HG02642 (cell line): ENCODE measurements around the gene ARVCF.

Experiments
- ATAC-seq: cut with Tn5 transposase; IDR thresholded peaks from one replicate; pipeline ENCODE4 v1.9.1; 2021; ENCODE audit warnings: mild to moderate bottlenecking; ENCODE audit not compliant: unreplicated experiment, poor library complexity

The ARVCF gene

DNA sequence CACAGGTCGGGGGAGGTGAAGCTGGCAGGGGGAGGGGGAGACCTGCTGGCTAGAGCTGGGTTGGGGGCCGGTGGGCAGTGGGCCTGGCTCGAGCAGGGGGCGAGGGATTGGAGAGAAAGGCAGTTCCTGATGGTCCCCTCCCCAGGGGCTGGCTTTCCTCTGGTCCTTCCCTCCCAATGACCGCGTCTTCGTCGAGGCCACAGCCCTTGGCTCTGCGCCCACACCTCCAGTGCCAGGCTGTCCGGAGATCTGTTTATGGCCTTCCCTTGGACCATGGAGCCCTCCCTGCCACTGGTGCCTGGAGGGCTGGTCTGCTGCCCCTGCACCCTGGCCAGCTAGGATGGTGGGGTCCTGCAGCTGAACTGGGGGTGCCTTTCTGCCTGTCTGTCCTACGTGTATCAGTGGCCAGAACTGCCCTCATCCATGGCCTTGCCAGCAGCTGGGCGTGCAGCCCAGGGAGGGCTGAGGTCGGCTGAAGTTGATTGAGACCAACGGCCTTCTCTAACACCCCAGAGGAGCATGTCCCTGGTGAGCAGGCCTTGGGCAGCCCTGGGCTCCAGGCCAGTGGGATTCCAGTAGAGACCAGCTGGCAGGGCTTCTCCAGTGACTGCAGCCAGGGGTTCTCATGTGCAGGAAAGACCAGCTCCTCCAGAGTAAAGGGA is 16.6 kb upstream of the ARVCF start:
- ATAC-seq: no peak

DNA sequence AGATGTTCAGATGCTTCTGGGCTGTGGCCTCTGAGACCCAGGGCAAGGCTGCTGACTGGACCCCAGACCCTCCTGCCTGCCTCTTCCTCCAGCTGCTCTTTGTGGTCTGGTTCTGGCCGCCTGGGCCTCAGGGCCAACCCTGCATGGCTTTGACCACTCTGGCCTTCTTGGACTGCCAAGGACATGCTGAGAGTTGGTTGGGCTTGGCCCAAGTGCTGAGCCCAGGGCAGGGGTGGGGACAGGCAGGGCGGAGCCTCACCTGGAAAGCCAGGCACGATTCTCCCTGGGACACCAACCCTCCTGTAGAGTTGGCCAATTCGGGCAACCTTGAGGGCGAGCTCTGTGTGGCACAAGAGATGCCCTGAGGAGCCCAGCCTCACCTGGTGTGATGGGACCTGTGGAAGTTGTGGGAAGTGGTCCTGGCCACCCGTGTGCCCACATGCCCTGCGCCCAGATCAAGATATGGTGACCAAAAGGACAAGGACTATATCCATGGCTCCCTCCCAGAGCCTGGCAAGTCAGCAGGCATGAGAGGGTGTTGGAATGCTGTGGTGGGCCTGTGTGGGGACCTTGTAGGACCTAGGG is 15.9 kb upstream of the ARVCF start:
- ATAC-seq: no peak

DNA sequence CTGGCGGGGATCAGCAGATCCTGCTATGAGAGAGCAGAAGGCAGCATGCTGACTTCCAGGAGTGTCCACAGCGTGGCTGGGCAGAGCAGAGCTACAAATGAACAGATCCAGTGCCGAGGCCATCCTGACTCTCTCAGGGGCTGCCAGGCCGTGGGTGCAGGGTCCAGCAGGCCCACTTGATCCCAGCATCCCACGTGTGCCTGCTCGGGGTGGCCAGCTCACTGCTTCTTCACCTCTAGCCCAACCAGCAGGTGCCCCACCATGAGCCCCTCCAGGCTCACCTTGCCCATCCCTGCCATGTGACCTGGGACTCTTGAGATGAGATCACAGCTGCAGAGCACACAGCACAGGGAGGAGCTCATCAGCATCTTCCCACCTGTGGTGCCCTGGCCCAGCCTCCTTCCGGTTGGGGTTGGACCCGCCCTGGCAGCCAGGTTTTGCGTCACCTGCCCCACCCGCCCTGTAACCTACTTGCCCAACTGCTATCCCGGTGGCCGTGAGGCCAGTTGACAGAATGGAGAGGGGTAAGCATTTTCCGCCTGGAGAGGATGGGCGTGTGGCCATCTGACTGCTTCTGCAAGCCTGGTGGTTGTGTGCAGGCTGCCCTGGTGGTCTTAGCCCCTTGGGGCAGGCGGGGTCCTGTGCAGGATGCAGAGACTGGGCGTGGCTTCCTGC is 15.2 kb upstream of the ARVCF start:
- no peak for ATAC-seq

DNA sequence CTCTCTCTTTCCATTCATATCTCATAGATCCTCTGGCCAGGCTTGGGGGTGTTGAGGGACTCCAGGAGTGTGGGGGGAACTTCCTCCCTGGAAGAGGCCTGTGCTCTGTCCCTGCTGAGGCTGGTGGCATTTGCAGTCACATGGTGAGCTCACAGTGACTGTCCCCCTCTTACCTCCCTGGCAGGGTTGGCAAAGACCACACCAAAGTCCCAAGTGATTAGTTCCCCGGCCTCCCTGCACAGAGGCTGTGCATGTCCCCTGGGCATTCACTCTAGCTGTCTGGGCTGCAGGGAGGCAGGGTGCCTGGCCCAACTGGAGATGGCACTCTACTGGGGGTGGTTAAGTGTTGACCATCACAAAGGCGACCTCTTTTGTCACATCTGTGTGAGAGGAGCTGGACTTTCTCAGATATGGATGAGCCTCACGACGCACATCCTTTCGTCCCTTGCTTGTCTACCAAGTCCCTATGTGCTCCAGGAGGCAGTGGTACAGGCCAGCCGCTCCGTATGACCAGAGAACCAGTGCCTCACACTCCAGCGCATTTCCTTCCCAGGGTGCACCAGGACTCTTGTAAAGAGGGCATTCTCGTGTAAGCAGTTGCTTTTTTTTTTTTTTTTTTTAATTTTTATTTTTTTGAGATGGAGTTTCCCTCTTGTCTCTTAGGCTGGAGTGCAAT is 13.1 kb upstream of the ARVCF start:
- no peak for ATAC-seq

DNA sequence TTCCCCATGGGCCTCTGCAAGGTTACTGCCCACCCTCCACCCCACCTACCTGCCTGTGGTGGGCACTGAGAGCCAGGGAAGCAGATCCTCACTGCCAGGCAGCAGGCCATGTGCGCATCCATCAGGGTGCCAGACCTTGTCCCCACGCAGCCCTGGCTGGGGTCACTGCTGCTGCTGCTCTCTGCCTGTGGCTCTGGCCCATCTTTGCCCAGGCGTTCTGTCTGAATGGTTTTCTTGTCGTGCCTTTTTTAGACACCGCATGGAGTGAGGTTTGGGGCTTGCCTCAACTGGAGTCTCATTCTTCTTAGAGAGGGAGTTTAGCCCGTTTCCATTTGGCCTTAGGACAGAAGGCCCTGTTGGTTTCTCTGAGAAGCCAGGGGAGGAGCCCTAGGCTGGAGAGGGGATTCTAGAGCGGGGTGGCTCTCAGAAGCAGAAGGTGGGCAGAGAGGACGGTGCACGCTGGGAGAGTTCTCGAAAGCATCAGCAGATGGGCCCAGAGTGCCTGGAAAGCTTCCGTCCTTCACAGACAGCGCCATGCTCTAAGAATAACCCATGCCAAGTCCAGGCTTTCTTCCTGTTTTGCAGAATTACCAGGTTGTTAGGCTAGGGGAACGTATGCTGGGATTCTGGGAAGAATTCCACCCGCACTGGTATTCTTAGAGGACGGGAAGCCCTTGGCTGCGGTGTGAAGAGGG is 12.4 kb upstream of the ARVCF start:
- ATAC-seq: no peak

DNA sequence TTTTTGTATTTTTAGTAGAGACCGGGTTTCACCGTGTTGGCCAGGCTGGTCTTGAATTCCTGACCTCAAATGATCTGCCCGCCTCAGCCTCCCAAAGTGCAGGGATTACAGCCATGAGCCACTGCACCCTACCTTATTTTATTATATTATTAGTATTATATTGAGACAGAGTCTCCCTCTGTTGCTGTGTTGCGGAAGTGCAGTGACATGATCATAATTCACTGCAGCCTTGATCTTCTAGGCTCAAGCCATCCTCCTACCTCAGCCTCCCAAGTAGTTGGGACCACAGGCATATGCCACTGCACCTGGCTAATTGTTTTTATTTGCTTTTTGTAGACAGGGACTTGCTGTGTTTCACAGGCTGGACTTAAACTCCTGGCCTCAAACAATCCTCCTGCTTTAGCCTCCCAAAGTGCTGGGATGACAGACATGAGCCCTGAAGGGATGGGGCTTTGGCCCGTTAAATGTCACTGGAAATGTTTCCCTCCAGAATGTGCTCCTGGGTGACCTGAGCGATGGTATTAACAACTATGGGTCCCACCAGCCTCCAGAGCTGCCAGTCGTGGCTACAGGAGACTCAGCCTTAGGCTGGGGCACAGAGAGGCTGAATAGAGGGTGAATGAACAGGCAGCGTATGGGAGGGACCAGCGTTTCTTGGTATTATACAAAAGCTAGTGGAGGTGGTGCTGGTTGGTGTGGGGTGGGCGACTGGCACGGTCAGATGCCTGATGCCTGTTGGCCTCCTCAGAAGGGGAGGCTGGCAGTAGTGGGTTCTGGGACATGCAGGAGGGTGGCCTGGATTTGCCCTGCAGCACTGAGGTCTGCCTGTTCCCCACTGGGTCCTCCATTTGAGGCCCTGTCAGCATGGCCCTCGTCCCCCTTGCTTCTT is 11.6 kb upstream of the ARVCF start:
- no peak for ATAC-seq

DNA sequence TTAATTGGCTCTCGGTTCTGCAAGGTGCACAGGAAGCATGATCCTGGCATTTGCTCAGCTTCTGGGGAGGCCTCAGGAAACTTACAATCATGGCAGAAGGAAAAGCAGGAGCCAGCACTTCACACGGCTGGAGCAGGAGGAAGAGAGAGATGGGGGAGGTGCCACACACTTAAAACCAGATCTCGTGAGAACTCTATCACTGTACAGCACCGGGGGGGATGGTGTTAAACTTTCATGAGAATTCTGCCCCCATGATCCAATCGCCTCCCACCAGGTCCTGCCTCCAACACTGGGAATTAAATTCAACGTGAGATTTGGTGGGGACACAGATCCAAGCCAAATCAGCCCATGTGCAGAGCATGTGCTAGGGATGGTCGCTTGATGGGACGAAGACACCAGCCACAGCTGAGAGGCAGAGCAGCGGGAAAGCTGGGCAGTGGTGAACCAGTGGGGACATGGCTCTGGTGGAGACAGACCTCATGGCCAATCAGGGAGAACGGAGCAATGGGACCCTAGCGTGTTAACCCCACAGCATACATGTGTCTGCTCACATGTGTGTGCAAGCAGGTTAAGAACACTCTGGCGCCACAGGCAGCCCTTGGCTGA is 10.5 kb upstream of the ARVCF start:
- ATAC-seq: no peak

DNA sequence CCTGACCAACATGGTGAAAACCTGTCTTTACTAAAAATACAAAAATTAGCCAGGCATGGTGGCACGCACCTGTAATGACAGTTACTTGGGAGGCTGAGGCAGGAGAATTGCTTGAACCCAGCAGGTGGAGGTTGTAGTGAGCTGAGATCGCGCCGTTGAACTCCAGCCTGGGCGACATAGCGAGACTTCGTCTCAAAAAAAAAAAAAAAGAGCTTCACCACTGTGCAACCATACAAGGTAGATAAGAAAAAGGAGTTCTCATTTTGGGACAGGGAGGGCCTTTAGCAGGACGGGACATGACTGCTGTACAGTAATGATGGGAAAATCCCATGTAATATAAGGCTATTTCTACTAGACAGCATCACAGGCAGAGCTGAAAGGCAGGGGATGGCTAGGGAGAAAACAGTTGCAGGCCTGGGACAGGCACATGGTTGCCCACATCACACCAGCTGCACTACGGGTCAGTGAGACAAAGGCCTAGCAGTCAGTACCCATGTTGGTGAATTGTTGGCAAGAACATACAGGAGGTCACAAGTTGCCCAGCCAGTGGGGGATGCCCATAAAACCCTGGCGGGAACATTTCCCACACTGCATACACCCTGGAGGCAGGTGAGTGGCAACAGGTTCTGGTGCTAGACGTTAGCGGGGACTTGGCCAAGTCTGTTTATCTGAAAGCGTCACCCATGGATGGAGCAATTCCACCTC is 9.7 kb upstream of the ARVCF start:
- ATAC-seq: no peak

DNA sequence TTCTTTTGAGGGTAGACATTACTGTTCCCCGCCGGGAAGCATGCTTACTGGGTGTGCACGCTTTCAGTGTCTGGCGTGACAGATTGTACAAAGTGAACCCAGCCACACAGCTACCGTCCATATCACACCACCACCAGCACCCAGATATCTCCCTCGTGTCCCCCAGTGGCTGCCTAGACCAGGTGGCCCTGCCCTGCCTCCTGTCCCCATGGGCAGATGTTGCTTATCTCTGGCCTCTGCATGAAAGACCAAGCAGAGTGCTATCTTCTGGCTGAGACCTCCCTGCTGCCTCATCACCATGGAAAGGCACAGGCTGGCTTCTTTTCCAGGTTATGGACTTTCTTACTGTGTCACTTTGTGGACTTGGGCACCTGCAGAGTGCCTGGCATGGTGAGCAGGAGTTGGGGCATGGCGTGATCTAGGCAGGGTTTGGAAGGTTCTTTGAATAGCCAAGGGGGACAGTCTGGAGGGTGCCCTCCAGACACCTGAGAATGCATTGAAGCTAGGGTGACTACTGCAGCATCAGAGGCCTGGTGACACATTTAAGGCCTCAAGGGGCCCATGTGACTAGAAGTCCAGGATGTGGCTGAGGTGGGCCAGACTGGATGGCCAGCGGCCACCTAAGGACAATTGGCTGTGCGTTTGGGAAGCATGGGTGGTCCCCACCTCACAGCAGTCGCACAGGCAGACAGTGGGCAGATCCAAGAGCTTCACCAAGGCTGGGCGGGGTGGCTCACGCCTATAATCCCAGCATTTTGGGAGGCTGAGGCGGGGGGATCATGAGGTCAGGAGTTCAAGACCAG is 9.0 kb upstream of the ARVCF start:
- ATAC-seq: no peak

DNA sequence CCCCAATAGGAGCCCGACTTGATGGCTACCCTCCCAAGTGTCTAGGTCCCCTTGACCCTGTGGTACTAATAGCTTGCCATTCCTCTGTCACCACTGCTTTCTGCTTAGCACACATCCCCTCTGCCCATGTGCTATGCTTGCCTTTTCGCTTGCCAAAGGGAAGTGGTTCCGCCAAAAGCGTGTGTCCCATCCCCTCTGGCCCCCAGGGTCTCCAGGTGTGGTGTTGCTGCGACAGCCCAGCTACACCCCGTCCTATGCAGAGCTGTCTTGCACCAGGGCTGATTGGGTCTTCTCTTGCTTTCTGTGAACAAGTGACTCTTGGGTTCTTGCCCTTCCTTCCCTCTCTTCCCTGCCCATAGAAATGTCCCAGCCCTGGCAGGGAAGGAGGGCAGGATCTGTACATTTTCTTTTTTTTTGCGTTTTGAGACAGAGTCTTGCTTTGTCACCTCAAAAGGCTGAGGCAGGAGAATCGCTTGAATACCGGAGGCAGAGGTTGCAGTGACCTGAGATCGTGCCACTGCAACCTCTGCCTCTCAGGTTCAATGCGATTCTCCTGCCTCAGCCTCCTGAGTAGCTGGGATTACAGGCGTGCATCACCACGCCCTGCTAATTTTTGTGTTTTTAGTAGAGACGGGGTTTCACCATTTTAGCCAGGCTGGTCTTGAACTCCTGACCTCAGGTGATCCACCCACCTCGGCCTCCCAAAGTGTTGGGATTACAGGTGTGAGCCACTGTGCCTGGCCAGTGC is 8.2 kb upstream of the ARVCF start:
- ATAC-seq: no peak

DNA sequence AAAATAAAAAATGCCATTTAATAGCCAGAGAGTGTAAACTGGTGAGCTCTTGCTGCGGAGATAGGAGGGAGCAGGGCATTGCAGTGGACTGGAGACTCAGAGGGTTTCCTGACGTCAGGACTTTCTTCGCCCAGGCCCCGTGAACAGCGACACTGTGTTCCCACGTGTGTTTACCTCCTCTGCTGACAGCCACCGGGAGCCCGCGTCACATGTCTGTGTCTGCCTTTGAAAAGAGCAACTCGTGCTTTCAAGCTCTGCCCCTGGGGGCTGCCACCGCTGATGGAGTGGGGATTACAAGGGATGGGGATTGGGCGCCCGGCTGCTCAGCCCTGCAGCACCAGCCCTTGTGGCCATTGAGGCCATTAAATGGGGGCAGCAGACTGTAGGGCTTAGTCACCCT is 7.6 kb upstream of the ARVCF start:
- no peak for ATAC-seq

DNA sequence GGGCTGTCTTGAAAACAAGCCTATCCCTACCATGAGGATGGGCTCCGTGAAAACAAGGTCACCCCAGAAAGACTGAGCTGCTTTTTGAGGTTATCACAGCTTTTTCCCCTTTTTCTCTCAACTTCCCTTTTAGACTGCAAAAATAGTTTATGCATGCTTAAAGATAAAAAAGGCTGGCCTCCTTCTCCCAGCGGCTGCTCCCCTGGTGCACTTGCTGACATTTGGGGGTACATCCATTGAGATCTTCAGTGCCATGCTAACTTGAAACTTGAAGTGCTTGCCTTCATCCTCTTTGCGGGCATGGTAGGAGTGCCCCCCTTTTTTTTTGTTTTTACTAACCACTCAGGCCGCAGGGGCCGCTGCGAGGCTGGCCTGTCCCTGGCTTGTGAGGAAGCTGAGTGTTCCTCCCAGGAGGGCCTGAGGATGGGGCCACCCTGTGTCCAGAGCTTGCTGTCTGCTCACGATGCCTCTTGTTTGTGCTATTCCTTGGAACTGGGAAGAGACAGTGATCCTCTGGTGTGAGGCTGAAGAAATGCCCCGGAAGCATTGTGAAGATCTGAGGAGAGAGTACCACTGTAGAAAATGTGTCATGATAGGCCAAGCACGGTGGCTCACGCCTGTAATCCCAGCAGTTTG is 6.5 kb upstream of the ARVCF start:
- ATAC-seq: no peak

DNA sequence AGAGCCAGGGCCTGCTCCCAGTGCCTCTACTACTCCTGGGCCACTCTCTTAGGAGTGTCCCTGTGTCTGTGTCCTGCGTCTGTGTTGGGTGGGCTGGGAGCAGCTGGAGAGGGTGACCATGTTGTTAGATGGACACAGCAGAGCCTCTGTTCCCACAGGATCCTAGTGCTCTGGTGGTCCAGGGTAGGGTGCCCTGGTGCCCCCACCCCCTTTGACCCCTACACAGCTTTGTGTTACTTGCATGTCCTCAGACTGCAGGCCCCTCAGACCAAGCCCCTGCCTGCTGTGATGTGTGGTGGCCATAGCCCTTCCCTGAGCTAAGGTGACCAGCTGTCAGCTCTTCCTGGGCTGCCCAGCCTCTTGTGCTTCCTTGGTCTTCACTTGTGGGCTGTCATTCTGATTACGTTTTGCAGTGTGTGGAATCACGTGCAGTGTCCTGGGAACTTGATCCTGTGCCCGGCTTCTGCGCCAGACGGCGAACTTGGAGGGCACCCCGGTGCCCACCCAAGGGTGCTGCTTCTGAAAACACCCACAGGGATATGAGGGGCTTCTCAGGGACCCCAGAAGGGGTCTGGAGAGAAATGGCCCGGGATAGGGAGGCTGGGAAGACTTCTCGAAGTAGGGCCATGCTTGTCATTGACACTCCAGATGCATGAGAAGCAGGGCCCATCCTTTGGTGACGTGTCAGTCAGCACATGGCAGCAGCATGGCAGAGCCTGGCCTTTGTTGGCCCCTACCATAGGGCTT is 5.8 kb upstream of the ARVCF start:
- ATAC-seq: no peak

DNA sequence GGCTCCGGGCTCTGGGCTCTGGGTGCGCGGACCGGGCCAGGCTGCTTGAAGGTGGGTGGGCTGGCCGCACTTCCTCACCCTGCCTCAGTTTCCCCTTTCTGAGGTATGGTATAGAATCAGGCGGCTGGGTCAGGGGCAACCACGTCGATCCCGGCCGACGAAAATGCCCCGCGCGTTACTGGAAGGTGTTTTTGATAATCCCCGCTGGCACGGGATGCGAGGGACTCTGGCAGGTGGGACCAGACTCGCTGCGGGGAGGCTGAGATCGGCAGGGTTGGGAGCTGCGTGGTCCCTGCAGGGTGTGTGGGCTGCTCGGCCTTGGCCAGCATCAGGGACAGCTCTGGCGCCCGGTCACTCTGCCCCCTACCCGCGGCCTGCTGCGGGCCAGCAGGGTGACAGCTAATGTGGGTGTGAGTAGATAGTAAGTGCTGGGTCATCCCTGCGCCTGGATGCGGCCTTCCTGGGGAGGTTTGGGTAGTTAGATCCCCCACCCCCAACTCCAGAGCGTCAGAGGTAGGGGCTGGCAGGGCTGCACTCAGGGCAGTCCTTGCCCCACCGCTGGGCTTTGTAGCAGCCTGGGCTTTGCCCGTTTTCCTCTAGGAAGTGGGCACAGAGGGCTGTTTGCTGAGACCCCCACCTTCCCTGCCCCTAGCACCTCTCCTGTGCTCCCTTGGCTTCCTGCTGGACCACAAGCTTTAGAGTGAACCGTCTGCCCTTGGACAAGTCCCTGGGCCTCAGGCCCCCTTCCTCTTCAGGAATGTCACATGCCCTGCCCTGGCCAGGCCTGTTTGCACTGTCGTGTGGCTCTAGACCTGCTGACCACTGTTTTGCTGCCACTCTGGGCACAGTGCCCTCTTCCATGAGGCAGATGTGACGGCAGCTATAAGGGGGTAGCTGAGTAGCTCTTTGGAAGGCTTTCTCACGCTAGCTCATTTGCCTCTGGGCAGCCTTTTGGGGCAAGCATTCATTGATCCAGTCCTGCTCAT is 4.9 kb upstream of the ARVCF start:
- peak; percentile 19 for ATAC-seq
